GM20431 (cell line): Measurements from ENCODE around the gene MUC22.

Source experiments
- in situ Hi-C: fragments of 300-500 bp; cut with MseI, MboI; formaldehyde crosslinking; loops from one replicate; pipeline ENCODE4 v1.15.0; 2020; ENCODE audit warnings: low sequenced_read_pairs; ENCODE audit not compliant: unreplicated experiment

Gene MUC22

DNA sequence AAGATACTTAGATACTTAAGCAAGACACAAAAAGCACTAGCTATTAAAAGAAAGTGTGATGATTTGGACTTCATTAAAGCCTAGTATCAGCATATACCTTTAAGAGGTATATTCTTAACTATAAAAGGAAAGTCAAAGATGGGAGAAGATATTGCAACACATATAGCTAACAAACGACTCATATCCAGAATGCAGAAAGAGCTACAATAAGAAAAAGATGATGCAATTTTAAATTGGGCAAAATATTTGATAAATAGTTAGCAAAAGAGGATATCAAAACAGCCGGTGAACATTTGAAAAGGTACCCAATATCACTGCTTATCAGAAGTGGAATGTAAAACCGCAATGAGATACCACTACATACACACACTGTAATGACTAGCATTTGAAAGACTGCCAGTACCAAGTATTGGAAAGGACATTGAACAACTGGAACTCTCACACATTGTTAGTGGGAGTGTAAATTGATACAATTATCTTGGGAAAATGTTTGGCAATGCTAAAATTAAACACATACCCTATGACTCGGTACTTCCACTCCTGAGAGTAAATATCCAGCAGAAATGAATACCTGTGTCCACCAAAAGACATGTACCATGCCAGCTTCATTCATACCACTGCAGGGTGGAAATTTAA lies 25.7 kb downstream of the MUC22 start:
- in situ Hi-C loops: no loop called here

DNA sequence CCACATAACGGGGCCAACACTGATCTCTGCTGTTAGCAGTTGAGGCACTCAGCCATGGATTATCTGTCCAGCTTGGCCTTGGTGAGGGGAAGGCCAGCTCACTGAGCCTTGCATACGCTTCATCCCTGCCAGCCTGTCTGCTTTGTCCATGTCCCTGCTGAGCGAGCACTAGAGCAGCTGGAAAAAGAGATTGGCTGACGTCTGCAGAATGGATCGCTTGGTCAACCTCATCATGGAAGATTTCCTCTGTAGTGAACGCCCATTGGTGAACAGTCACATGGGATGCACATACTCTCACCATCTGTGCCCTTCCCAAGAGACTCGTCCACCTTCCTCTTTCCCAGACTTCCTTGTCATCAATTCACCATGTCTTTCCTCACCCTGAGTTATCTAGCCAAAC lies 26.9 kb downstream of the MUC22 start:
- in situ Hi-C loops: no loop called here

DNA sequence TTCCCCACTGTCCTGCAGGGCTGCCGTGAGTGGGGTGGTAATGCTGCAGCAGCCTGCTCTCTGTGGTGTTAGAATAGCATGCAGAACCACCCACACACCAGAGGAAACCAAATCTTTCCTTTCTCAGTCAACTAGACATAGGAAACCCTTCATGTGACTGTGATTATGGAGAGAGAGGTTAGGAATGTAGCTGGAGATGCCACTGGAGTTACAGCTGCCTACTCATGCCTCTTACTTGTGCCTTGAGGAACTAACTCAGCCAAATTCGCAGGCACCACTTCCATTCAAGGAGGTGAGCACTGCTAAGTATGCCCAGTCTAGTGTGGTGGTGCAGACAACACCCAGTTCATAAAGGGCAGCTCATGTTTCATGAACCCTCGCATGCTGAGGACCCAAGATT lies 27.4 kb downstream of the MUC22 start:
- in situ Hi-C loops: no loop called here

DNA sequence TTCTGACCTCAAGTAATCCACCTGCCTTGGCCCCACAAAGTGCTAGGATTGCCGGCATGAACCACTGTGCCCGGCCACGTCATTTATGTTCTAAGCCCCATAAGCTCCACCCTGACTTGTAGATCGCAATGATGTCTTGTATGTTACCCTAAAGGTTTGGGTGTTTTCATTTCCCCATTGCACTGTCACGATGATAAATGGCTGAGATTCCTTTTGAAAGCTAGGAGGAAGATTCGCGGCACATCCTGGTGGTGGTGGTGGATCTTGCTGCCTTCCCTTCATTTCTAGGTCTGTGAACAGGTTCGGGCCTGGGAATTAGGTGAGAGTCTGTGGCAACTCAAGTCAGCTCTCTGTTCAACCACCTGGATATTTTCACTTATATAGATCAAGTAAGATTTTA lies 28.3 kb downstream of the MUC22 start:
- in situ Hi-C loops: no loop called here

DNA sequence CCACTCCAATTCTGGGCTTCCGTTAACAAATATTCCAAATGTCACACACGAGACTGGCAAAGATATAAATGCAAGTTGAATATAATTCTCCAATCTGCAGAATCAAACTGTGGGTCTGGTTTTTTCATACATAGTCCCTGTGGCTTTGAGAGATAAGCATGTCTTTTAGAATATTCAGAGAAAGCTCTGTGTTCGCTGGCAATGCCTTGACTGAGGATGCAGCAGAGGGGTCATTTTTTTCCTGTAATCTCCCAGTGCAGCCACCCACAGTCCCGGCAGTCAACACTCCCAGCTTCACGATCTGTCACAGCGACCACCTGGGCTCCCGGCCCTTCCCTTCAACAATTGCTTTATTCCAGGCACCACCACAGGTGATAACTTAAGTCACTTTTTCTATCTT lies 30.5 kb downstream of the MUC22 start:
- in situ Hi-C loops: no loop called here

DNA sequence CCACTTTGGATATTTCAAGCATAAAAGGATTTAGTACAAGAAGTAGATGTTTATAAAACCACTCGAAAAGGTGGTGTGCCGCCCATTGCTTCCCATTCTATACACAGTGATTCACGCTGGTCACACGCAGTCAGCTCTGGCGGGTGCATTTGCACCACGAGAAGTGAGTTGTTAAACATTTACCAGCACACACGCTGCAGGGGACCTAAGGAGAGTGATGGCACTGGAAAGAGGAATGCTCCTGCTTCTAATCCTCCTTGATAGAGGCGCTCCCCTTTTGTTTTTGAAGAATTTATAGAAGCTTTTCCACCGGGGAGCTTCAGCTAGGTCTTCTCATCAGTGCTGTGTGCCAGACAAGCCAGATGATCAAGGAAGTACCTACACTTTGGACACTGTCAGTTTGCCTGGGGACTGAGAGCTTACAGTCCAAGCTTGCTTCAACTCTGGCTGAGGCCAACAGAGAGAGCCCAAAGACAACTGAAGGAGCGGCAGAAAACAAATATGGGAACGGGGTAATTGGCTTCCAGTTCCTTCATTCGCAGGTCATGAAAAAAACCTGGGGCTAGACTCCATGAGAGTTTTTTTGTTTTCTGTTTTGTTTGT lies 31.2 kb downstream of the MUC22 start:
- in situ Hi-C loops: no loop called here

DNA sequence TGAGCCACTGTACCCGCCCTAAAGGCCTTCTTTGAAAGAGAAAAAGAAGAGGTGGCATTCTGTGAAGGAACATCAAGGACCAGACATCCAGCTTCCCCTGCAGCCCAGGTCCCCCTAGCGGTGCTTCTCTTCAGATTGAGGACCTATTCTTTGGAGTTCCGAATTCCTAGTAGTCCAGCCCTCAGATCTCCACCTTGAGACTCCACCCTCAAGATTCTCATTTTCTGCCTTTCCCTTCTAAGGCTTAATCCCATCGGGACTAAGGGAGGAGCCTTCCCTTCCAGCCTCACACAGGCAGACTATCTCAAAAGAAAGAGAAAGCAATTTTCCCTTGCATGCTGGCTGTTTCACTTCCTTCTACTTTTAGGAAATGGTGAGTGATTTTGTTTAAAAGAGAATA lies 32.5 kb downstream of the MUC22 start:
- in situ Hi-C loops: no loop called here

DNA sequence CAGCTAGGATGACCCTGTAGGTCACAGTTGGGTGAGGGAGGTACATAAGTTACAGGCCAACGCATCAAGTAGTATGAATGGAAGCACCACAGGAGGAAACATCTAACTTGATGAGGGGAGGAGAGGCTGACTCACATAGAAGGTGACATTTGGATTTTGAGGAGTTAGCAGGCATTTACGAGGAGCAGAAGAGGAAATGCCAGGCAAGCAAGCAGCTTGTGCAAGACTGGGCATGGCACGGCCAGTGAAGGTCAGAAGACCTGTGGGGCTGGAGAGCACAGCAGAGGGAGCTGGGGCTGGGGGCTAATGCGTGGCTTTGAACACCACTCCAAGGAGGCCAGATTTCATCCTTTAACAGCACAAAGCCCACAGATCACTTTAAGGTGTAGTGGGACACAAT lies 37.8 kb downstream of the MUC22 start:
- in situ Hi-C loops: no loop called here

DNA sequence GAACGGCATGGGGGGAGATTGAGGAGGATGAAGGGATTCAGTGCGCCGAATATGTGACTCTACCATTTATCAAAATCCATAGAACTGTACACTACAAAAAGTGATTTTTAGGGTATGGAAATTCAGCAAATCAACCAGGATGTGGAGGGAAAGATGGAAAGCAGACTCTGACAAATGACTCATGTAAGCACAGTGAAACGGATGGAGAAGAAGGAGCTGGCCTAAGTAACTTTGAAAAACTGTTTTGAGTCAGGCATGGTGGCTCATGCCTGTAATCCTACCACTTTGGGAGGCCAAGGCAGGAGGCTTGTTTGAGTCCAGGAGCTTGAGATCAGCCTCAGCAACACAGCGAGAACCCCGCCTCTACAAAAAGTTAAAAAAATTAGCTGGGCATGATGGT lies 39.2 kb downstream of the MUC22 start:
- in situ Hi-C loops: no loop called here

DNA sequence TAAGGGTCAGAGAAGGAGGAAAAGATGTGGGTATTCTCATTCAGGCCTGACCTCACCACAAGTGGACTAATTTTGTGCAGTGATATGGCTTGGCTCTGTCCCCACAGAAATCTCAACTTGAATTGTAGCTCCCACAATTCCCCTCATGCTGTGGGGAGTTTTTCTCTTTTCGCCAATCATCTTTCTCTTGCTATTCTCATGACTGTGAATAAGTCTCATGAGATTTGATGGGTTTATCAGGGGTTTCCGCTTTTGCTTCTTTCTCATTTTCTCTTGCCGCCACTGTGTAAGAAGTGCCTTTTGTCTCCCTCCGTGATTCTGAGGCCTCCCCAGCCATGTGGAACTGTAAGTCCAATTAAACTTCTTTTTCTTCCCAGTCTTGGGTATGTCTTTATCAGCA lies 42.9 kb downstream of the MUC22 start:
- in situ Hi-C loops: loop anchor here (25.0 kb wide), 1 partner anchor 216 kb away; no protein-coding TSS in a partner anchor

DNA sequence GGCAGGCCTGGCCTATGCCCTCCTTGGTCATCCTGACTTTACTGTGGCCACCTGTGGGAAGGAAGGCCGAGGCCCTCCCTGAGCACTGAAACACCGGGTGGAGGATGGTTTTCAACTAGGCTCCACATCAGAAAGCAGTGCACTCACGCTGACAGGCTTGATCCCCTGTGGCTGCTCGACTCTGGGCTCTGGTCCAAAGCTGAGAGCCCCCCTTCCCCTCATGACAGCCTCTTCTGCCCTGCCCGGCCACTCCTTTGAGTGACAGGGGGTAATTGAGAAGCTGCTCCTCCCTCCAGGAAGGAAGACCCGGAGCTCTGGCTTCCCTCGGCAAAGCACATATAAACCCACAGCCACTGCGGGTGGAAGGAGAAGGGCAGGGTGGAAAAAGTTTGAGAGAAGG lies 43.6 kb downstream of the MUC22 start:
- in situ Hi-C loops: loop anchor here (25.0 kb wide), 1 partner anchor 217 kb away; no protein-coding TSS in a partner anchor

DNA sequence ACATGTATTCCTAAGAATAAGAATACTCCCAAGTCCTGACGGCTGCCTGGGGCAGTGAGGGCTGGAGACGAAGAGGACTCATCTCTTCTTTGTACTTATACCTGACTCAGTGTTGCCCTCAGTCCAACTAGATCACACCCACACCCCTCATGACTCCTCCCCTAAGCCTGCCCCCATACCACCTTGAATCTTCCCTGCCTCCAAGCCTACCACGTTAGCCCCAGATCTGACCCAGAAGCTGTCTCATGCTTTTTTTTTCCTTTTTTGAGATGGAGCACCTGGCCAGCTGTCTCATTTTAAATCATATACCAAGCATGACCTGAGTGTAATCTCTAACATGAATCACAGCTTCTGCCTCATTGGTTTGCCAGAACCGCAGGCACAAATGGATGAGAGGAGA lies 45.2 kb downstream of the MUC22 start:
- in situ Hi-C loops: loop anchor here (25.0 kb wide), 1 partner anchor 218 kb away; no protein-coding TSS in a partner anchor

DNA sequence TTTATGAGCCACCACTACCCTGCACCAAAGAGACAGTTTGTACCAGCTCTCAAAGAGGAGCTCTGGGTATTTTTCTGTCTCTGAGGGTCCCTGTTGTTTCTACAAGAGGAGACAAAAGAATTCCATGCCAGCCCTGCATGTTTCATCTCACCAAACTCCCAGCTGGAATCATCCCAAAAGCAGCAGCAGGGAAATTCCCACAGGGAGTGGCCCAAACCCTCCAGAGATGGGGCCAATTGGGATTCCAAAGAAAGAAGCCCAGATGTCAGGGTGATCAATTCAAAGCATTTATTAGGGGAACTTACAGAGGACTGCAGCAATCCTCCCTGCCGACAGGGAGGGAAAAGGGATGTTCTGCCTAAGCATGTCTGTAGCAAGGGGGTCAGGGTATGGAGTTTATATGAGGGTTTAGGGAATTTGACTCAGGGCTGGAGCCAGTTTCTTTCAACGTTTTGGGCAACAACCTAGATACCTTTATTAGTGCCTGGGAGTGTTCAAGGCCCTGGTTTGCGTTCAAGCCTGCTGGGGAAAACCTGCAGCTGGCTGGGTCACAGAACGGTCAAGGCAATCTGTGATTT lies 47.2 kb downstream of the MUC22 start:
- in situ Hi-C loops: loop anchor here (25.0 kb wide), 1 partner anchor 220 kb away; no protein-coding TSS in a partner anchor

DNA sequence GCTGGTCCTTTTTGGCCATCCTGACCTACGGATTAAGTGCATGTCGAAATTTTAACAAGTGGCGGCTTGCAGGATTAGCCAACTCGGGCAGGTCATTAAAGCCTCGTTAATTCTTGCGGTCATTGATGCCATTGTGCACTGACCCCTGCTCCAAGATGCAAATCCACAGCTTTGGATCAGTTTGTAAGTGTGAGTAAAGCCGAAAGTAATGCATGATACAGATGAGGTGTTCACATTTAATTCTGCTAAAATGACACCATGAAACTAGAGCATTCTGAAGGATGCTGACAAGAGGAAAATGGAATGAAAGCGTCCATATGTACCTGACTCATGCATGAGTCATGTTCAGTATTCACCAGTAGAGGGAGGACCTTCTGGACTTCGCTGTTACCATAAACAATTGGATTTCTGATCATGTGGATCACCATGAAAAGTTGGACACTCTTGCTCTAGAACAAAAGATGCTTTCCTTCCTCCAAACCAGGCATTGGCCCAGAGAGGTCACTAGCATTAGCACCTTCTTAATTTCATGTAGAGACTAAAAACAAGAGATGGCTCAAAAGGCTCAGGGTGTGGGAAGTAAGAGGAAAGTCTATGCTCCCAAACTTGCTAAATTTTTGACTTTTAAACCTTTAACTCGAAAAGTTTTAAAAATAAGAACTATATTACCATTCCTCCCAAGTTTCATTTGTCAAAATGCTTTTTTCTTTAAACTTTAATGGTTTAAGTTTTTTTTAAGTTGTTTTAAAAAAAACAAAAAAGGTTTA lies 48.0 kb downstream of the MUC22 start:
- in situ Hi-C loops: loop anchor here (25.0 kb wide), 1 partner anchor 221 kb away; no protein-coding TSS in a partner anchor

DNA sequence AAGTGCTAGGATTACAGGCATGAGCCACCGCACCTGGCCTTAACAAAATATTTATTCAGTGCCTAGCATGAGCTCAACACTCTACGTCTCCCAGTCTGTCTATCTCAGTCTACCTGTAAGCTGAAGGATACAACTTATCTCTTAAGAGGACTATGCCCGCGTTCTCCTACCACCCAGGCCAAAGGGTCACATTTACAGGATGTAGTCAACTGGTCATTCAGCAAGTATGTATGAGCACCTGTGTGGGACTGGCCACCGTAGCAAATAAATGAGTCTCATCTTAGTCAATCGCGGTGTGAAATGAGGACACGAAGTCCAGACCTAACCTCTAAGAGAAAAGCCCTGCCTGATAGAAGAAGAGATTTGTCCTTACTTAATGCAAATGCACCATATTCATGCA lies 49.9 kb downstream of the MUC22 start:
- in situ Hi-C loops: loop anchor here (25.0 kb wide), 1 partner anchor 223 kb away; no protein-coding TSS in a partner anchor

DNA sequence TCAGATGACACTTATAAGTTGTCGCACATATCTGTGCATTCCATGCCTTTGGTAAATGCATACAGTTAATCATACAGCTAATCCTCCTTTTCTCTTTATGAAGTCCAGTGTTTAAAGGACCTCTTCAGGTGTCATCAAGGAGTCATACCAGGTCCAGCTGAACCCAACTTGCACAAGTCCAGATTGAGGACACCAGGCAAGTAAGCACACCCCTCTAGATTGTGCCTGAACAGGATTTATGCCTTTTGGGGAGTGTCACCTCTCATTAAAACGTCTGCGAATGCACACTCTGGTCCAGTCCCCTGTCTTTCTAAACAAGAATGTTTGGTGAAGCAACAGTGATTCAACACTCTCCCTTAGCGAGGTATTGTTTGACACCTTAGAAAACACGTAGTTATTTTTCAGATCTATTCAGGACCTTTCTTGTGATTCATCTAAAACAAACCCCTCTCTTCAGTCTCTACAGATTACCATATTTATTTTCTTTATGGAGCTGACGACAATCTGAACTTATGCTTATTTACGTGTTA lies 53.7 kb downstream of the MUC22 start:
- in situ Hi-C loops: loop anchor here (25.0 kb wide), 1 partner anchor 227 kb away; no protein-coding TSS in a partner anchor

DNA sequence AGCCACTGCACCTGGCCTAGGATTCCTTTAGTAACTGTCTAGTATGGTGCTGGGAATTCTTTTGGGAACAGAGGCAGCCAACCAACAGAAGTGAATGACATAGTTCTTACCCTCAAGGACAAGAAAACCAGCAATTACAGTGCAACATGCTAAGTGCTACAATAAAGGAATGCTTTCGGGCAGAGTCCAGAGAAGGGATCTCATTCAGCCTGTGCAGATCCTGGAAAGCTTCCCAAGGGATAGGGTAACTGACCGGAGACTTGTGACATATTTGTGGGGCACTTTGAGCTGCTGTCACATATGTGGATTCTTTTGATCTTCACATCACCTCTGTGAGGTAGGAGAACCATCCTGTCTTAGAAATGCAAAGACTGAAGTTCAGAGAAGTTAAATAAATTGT lies 55.3 kb downstream of the MUC22 start:
- in situ Hi-C loops: loop anchor here (25.0 kb wide), 1 partner anchor 228 kb away; no protein-coding TSS in a partner anchor

DNA sequence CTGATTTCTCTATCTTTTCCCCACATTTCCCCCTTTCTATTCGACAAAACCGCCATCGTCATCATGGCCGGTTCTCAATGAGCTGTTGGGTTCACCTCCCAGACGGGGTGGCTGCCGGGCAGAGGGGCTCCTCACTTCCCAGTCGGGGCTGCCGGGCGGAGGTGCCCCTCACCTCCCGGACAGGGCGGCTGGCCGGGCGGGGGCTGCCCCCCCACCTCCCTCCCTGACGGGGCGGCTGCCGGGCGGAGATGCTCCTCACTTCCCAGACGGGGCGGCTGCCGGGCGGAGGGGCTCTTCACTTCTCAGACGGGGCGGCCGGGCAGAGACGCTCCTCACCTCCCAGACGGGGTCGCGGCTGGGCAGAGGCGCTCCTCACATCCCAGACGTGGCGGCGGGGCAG lies 56.8 kb downstream of the MUC22 start:
- in situ Hi-C loops: loop anchor here (25.0 kb wide), 1 partner anchor 230 kb away; no protein-coding TSS in a partner anchor

DNA sequence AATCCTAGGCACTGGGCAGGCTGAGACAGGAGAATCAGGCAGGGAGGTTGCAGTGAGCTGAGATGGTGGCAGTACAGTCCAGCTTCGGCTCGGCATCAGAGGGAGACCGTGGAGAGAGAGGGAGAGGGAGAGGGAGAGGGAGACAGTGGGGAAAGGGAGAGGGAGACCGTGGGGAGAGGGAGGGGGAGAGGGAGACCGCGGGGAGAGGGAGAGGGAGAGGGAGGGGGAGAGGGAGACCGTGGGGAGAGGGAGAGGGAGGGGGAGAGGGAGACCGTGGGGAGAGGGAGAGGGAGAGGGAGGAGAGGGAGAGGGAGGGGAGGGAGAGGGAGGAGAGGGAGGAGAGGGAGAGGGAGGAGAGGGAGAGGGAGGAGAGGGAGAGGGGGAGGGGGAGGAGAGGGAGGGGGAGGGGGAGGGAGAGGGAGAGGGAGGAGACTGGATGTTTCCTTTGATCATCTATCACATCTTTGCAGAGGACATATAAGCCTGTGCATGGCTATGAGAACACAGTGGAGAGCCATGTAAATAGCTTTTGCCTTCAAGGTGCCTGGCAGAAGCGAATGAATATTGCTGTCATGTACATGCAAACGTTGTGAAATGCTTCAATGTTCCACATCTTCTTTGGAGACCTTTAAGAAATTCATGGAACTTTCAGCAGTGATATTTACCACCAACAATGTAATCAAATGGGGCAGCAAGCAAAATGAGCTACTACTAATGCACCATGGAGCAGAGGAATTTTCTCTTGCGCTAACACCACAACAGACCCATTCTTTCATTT lies 57.8 kb downstream of the MUC22 start:
- in situ Hi-C loops: loop anchor here (25.0 kb wide), 1 partner anchor 231 kb away; no protein-coding TSS in a partner anchor
